HUES6 (cell line): ENCODE measurements around the gene CLIC6.

Experiments used
- H3K27ac ChIP-seq: 2 replicates; pipeline ENCODE4 v1.7.0; 2013; ENCODE audit warnings: low read depth, mild to moderate bottlenecking, low read length, inconsistent platforms
- H3K27me3 ChIP-seq: 2 replicates; pipeline ENCODE4 v1.6.1; 2013; ENCODE audit warnings: low read length; ENCODE audit not compliant: control insufficient read depth, insufficient read depth
- H3K36me3 ChIP-seq: 2 replicates; pipeline ENCODE4 v1.6.1; 2013; ENCODE audit warnings: low read length; ENCODE audit not compliant: control insufficient read depth, insufficient read depth
- H3K4me1 ChIP-seq: 2 replicates; pipeline ENCODE4 v1.6.1; 2013; ENCODE audit warnings: low read length; ENCODE audit not compliant: control insufficient read depth, insufficient read depth
- H3K4me3 ChIP-seq: 2 replicates; pipeline ENCODE4 v1.5.1; 2013; ENCODE audit warnings: low read depth, low read length
- H3K9ac ChIP-seq: one replicate; pipeline ENCODE4 v1.6.1; 2013; ENCODE audit warnings: mild to moderate bottlenecking, low read length
- H3K9me3 ChIP-seq: 2 replicates; pipeline ENCODE4 v1.6.1; 2013; ENCODE audit warnings: low read depth, low read length; ENCODE audit not compliant: control insufficient read depth, insufficient read depth

Gene CLIC6

GRCh38 chr21:34675871-34676270 is 7.1 kb downstream of the CLIC6 start:
- Histone ChIP-seq H3K27ac (no peak overlapping the region), H3K4me1 (no peaks in the 10 kb centered on the region; the same call in 1 of the 2 replicates), H3K27me3 (peaks cover 19% of the 10 kb centered on the region), H3K9me3 (peaks cover 18% of the 10 kb centered on the region), H3K4me3 (no peak overlapping the region), H3K9ac (no peak overlapping the region), H3K36me3 (no peaks in the 10 kb centered on the region)

- H3K27me3 ChIP-seq: no peaks in the 10 kb centered on the region
- no peak overlapping the region for H3K27ac ChIP-seq
- peaks cover 40% of the 10 kb centered on the region for H3K9me3 ChIP-seq
- H3K4me1 ChIP-seq: no peaks in the 10 kb centered on the region
- H3K4me3 ChIP-seq: no peak overlapping the region
- H3K9ac ChIP-seq: no peak overlapping the region
- no peaks in the 10 kb centered on the region for H3K36me3 ChIP-seq
These were observed 10.3 kb downstream of the CLIC6 start for GRCh38 chr21:34679051-34679450.

GRCh38 chr21:34684174-34684876 is 15.5 kb downstream of the CLIC6 start:
- Histone ChIP-seq H3K9ac (no peak overlapping the region), H3K4me3 (no peak overlapping the region), H3K9me3 (peaks cover 37% of the 10 kb centered on the region), H3K27ac (no peak overlapping the region), H3K4me1 (no peaks in the 10 kb centered on the region), H3K36me3 (no peaks in the 10 kb centered on the region), H3K27me3 (no peaks in the 10 kb centered on the region)

- H3K9me3 ChIP-seq: peaks cover 9% of the 10 kb centered on the region
- H3K9ac ChIP-seq: no peak overlapping the region
- no peak overlapping the region for H3K4me3 ChIP-seq
- H3K4me1 ChIP-seq: peaks cover 15% of the 10 kb centered on the region; the same call in 1 of the 2 replicates
- H3K27me3 ChIP-seq: no peaks in the 10 kb centered on the region
- H3K36me3 ChIP-seq: no peaks in the 10 kb centered on the region
- no peak overlapping the region for H3K27ac ChIP-seq
These were observed 18.3 kb downstream of the CLIC6 start for GRCh38 chr21:34687065-34687464.

- H3K36me3 ChIP-seq: no peaks in the 10 kb centered on the region
- H3K4me3 ChIP-seq: no peak overlapping the region
- H3K9me3 ChIP-seq: peaks cover 7% of the 10 kb centered on the region; the same call in 1 of the 2 replicates
- H3K9ac ChIP-seq: no peak overlapping the region
- peaks cover 17% of the 10 kb centered on the region; the same call in 1 of the 2 replicates for H3K4me1 ChIP-seq
- no peaks in the 10 kb centered on the region for H3K27me3 ChIP-seq
- H3K27ac ChIP-seq: no peak overlapping the region
These were observed 19.0 kb downstream of the CLIC6 start for GRCh38 chr21:34687745-34688144.

- Histone ChIP-seq H3K36me3 (no peaks in the 10 kb centered on the region), H3K9me3 (peaks cover 4% of the 10 kb centered on the region; the same call in 1 of the 2 replicates), H3K27ac (no peak overlapping the region), H3K4me1 (peaks cover 21% of the 10 kb centered on the region), H3K4me3 (no peak overlapping the region), H3K27me3 (no peaks in the 10 kb centered on the region), H3K9ac (no peak overlapping the region)
These were observed 19.4 kb downstream of the CLIC6 start for GRCh38 chr21:34688145-34688544.

- H3K27ac ChIP-seq: no peak overlapping the region
- H3K36me3 ChIP-seq: no peaks in the 10 kb centered on the region
- H3K9ac ChIP-seq: no peak overlapping the region
- no peak overlapping the region for H3K4me3 ChIP-seq
- H3K27me3 ChIP-seq: no peaks in the 10 kb centered on the region
- peaks cover 21% of the 10 kb centered on the region for H3K4me1 ChIP-seq
- no peaks in the 10 kb centered on the region for H3K9me3 ChIP-seq
These were observed 19.9 kb downstream of the CLIC6 start for GRCh38 chr21:34688715-34689114.

GRCh38 chr21:34690041-34690792 is 21.4 kb downstream of the CLIC6 start:
- H3K4me1 ChIP-seq: peaks cover 21% of the 10 kb centered on the region
- no peak overlapping the region for H3K9ac ChIP-seq
- H3K4me3 ChIP-seq: no peak overlapping the region
- peaks cover 7% of the 10 kb centered on the region; the same call in 1 of the 2 replicates for H3K9me3 ChIP-seq
- H3K27ac ChIP-seq: no peak overlapping the region
- H3K27me3 ChIP-seq: no peaks in the 10 kb centered on the region
- no peaks in the 10 kb centered on the region for H3K36me3 ChIP-seq

GRCh38 chr21:34690793-34691175 is 22.0 kb downstream of the CLIC6 start:
- no peak overlapping the region for H3K9ac ChIP-seq
- H3K27me3 ChIP-seq: no peaks in the 10 kb centered on the region

GRCh38 chr21:34691390-34692032 is 22.7 kb downstream of the CLIC6 start:
- H3K9ac ChIP-seq: no peak overlapping the region
- H3K4me1 ChIP-seq: peaks cover 21% of the 10 kb centered on the region
- no peaks in the 10 kb centered on the region for H3K36me3 ChIP-seq
- H3K9me3 ChIP-seq: peaks cover 10% of the 10 kb centered on the region; the same call in 1 of the 2 replicates
- no peak overlapping the region for H3K27ac ChIP-seq
- H3K27me3 ChIP-seq: no peaks in the 10 kb centered on the region
- no peak overlapping the region for H3K4me3 ChIP-seq

More at GRCh38 chr21:34690793-34691175, 22.0 kb downstream of the CLIC6 start:
- Histone ChIP-seq H3K4me3 (no peak overlapping the region), H3K4me1 (peaks cover 21% of the 10 kb centered on the region), H3K9me3 (peaks cover 10% of the 10 kb centered on the region; the same call in 1 of the 2 replicates), H3K27ac (no peak overlapping the region), H3K36me3 (no peaks in the 10 kb centered on the region)
